Endothelial cell of umbilical vein (primary cell): ENCODE results near the gene AP3S1.
"Not testable (repeated sequence)": the region's sequence is repeated elsewhere in the genome, so short reads cannot be mapped to it uniquely, and the experiment has no call there.

Experiments used
- EZH2 ChIP-seq: IDR thresholded peaks from 2 replicates; pipeline ENCODE4 v1.6.1; 2012; ENCODE audit warnings: borderline replicate concordance, low read depth, mild to moderate bottlenecking, moderate library complexity, low read length, inconsistent platforms; ENCODE audit not compliant: severe bottlenecking
- POLR2A ChIP-seq: IDR thresholded peaks from 2 replicates; pipeline ENCODE4 v1.6.1; 2012; ENCODE audit warnings: low read depth, mild to moderate bottlenecking, control low read depth, low read length
- POLR2AphosphoS5 ChIP-seq: IDR thresholded peaks from 2 replicates; pipeline ENCODE4 v1.6.1; 2012; ENCODE audit warnings: low read depth, mild to moderate bottlenecking, control low read depth, low read length, moderate library complexity; ENCODE audit not compliant: insufficient read depth
- TF ChIP-seq, protein P1 (sequence below), 2 donors: IDR thresholded peaks; 1 replicate in 1 of 2; 2 replicates in 1 of 2; pipeline ENCODE4 v1.5.1; 2011; ENCODE audit warnings: low read length in 2 of 2, mild to moderate bottlenecking in 2 of 2, moderate library complexity in 2 of 2, control low read depth in 1 of 2, inconsistent platforms in 1 of 2, low read depth in 1 of 2; ENCODE audit not compliant: insufficient read depth in 1 of 2; ENCODE audit errors: extremely low read depth in 1 of 2
- TF ChIP-seq, protein P2 (sequence below): IDR thresholded peaks from 2 replicates; pipeline ENCODE4 v1.6.1; 2011; ENCODE audit not compliant: insufficient read depth, insufficient read length

DNA sequence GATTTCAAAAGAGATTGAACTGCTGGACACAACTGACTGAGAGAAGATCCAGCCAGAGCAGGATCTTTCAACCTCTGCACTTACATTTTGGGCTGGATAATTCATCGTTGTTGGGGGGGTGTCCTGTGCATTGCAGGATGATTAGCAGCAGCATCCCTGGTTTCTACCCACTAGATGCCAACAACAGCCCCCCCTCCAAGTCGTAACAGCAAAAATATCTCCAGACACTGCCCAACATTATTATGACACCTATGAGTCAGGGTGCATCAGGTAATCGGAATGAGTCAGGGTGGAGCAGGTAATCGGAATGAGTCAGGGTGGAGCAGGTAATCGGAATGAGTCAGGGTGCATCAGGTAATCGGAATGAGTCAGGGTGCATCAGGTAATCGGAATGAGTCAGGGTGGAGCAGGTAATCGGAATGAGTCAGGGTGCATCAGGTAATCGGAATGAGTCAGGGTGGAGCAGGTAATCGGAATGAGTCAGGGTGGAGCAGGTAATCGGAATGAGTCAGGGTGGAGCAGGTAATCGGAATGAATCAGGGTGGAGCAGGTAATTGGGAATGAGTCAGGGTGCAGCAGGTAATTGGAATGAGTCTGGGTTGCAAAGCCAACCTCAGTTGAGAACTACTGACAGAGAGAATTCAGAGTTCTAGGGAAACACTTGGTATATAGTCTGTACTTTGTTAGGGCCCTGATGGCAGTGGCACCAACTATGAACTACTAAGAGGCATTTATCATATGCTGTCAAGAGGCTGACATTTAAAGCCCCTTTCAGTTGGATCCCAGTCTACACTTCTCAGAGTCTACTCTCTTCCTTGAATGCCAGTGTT, 87.1 kb downstream of the AP3S1 start:
- not testable (repeated sequence) for TF ChIP-seq EZH2, POLR2AphosphoS5, POLR2A
- TF ChIP-seq, protein P1, sequence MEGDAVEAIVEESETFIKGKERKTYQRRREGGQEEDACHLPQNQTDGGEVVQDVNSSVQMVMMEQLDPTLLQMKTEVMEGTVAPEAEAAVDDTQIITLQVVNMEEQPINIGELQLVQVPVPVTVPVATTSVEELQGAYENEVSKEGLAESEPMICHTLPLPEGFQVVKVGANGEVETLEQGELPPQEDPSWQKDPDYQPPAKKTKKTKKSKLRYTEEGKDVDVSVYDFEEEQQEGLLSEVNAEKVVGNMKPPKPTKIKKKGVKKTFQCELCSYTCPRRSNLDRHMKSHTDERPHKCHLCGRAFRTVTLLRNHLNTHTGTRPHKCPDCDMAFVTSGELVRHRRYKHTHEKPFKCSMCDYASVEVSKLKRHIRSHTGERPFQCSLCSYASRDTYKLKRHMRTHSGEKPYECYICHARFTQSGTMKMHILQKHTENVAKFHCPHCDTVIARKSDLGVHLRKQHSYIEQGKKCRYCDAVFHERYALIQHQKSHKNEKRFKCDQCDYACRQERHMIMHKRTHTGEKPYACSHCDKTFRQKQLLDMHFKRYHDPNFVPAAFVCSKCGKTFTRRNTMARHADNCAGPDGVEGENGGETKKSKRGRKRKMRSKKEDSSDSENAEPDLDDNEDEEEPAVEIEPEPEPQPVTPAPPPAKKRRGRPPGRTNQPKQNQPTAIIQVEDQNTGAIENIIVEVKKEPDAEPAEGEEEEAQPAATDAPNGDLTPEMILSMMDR (IDR thresholded peaks at IDR 0.05; ENCODE audit: extremely low read depth in 1 of 2, insufficient read depth in 1 of 2, low read depth in 1 of 2, low read length in 2 of 2): not testable (repeated sequence)
- TF ChIP-seq, protein P2, sequence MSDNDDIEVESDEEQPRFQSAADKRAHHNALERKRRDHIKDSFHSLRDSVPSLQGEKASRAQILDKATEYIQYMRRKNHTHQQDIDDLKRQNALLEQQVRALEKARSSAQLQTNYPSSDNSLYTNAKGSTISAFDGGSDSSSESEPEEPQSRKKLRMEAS: not testable (repeated sequence)
